Nephron (organoid): ENCODE data around the gene ALAS1.

Source experiments
- H3K27ac Mint-ChIP-seq, 3 experiments: 2 replicates each; pipeline ENCODE4 v1.8.0; 2020; ENCODE audit warnings: mixed read lengths in 3 of 3, mild to moderate bottlenecking in 2 of 3, moderate library complexity in 1 of 3
- H3K27me3 Mint-ChIP-seq: 2 replicates; pipeline ENCODE4 v1.8.0; 2021; ENCODE audit warnings: low read depth, mild to moderate bottlenecking, moderate library complexity, mixed read lengths
- H3K36me3 Mint-ChIP-seq: 2 replicates; pipeline ENCODE4 v1.8.0; 2020; ENCODE audit warnings: low read depth, mixed read lengths
- H3K4me1 Mint-ChIP-seq: 2 replicates; pipeline ENCODE4 v1.8.0; 2020; ENCODE audit warnings: mixed read lengths
- H3K4me3 Mint-ChIP-seq, 3 experiments: 2 replicates each; pipeline ENCODE4 v1.8.0; 2020; ENCODE audit warnings: mild to moderate bottlenecking in 3 of 3, mixed read lengths in 3 of 3, moderate library complexity in 2 of 3
- H3K9me3 Mint-ChIP-seq: 2 replicates; pipeline ENCODE4 v1.8.0; 2020; ENCODE audit warnings: mixed read lengths
- TF ChIP-seq, protein P1 (sequence below), 3 experiments: fragments of 200-600 bp; sonication (generic); IDR thresholded peaks; one replicate each; pipeline ENCODE4 v1.5.0; 2021; ENCODE audit warnings: antibody characterized with exemption in 3 of 3; ENCODE audit not compliant: unreplicated experiment in 3 of 3

ALAS1 gene

DNA sequence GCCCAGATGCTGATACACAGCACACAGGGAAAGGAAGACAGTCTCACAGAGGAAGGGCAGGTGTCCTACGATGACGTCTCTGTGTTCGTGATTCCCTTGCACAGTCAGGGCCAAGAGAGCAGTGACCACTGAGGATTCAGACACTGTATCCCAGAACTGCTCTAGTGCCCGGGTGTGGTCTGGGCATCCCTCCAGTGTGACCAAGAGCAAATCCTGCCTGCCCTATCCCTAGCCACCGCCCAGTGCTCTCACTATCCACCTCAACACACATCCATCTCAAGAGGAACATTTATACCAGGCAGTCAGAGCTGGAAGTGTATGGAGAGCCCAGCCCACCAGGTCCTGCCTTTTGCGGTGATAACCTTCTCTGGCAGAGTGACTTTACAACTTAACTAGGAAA, 51.7 kb downstream of the ALAS1 start:
- H3K4me3 Mint-ChIP-seq = no peak overlapping the region
- TF ChIP-seq, protein P1, sequence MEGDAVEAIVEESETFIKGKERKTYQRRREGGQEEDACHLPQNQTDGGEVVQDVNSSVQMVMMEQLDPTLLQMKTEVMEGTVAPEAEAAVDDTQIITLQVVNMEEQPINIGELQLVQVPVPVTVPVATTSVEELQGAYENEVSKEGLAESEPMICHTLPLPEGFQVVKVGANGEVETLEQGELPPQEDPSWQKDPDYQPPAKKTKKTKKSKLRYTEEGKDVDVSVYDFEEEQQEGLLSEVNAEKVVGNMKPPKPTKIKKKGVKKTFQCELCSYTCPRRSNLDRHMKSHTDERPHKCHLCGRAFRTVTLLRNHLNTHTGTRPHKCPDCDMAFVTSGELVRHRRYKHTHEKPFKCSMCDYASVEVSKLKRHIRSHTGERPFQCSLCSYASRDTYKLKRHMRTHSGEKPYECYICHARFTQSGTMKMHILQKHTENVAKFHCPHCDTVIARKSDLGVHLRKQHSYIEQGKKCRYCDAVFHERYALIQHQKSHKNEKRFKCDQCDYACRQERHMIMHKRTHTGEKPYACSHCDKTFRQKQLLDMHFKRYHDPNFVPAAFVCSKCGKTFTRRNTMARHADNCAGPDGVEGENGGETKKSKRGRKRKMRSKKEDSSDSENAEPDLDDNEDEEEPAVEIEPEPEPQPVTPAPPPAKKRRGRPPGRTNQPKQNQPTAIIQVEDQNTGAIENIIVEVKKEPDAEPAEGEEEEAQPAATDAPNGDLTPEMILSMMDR (IDR thresholded peaks at IDR 0.05; ENCODE audit: unreplicated experiment in 3 of 3) = no peak
- H3K27me3 Mint-ChIP-seq = peaks cover 5% of the 10 kb centered on the region
- H3K27ac Mint-ChIP-seq = peak overlapping the region in 1 of 3 experiments; percentile 8
- no peaks in the 10 kb centered on the region for H3K9me3 Mint-ChIP-seq
- peaks cover 38% of the 10 kb centered on the region for H3K36me3 Mint-ChIP-seq
- no peaks in the 10 kb centered on the region for H3K4me1 Mint-ChIP-seq

DNA sequence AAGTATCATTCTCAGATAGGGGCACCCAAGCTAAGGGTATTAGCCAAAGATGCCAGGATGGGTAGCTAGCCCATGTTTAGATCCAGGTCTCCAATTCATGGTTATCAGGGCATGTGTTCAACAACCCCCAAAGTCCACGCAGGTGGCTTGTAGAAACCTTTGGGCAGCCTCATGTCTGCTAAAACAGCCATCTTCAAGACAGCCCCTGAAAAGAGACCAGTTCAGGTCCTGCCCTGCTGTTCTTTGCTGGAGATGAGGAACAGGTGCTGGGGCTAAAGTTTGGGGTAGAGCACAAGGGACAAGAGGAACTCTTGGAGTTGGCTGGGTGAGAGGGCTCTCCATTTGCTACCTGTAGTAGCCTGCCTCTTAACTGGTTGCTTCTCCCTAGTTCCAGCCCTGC, 52.2 kb downstream of the ALAS1 start:
- peaks cover under 1% of the 10 kb centered on the region for H3K27me3 Mint-ChIP-seq
- no peak overlapping the region for H3K4me3 Mint-ChIP-seq
- no peak overlapping the region for H3K27ac Mint-ChIP-seq
- H3K36me3 Mint-ChIP-seq = peaks cover 40% of the 10 kb centered on the region
- TF ChIP-seq, protein P1 (IDR thresholded peaks at IDR 0.05; ENCODE audit: unreplicated experiment in 3 of 3) = no peak
- H3K4me1 Mint-ChIP-seq = no peaks in the 10 kb centered on the region
- no peaks in the 10 kb centered on the region for H3K9me3 Mint-ChIP-seq

DNA sequence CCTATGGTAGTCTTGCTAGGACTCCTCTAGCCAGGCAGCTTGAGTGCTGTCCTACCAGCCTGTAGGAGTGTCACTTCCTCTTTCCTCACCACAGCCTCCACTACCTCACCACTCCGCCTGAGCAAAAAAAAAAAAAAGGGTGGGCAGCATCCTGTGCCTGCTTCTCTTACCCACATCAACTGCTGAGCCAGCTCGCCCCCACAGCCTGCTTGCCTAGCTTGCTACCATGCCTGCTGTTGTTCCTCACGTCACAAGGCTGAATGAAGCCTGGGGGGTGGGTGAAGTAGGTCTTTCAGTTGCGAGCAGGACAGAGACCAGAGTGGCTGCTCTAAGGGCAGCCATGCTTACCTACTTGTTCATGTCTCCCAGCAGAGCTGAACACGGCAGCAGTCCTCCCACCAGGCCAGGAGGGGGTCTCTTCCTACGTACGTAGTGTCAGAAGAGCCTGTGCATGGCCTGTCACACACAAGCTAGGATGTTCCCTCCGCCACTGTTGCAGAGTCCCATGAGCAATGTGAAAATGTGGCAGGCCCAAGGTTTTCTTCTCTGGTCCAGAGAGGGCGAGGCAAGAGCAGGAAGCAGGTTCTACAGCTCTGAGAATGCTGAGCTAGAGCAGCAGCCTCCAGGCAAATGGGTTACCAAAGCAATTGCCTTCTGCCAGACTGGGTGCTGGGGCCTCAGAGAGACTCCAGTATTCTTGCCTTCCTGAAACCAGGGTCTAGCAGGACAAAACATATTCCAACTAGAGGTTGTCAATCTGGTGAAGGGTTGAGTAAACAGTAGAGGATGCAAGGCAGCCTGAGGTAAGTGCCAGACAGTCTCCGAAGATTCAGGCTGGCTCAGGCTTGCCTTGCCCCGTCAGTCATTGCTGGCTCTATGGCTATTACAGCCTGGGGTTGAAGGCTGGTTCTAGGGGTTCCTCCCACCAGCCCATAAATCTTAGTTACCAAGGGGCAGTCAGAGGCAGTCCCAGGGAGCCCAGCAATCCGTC, 55.6 kb downstream of the ALAS1 start:
- no peaks in the 10 kb centered on the region for H3K4me1 Mint-ChIP-seq
- peaks cover 73% of the 10 kb centered on the region for H3K36me3 Mint-ChIP-seq
- H3K27ac Mint-ChIP-seq = no peak overlapping the region
- TF ChIP-seq, protein P1 (IDR thresholded peaks at IDR 0.05; ENCODE audit: unreplicated experiment in 3 of 3) = no peak
- no peaks in the 10 kb centered on the region for H3K27me3 Mint-ChIP-seq
- H3K9me3 Mint-ChIP-seq = no peaks in the 10 kb centered on the region
- no peak overlapping the region for H3K4me3 Mint-ChIP-seq

DNA sequence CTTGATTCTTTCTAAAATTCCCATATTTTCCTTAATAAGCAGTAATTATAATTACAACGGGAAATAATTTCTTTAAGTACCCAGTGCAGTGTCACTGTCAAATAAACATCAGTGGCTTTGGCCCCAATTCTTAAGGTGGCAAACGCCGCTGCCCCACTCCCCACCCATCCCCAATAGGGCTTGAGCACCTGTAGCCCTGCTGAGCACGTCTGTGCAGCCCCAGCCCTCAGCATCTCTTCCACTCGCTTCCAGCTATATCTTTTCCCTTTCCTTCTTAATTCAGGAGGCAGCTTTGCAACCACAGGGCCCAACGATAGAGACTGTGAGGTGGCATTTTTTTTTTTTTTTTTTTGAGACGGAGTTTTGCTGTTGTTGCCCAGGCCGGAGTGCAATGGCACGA, 56.6 kb downstream of the ALAS1 start:
- Mint-ChIP-seq H3K27me3 (no peaks in the 10 kb centered on the region), H3K9me3 (no peaks in the 10 kb centered on the region), H3K27ac (no peak overlapping the region), H3K4me3 (no peak overlapping the region), H3K4me1 (no peaks in the 10 kb centered on the region), H3K36me3 (peaks cover 80% of the 10 kb centered on the region)
- TF ChIP-seq, protein P1 (IDR thresholded peaks at IDR 0.05; ENCODE audit: unreplicated experiment in 3 of 3) = no peak

DNA sequence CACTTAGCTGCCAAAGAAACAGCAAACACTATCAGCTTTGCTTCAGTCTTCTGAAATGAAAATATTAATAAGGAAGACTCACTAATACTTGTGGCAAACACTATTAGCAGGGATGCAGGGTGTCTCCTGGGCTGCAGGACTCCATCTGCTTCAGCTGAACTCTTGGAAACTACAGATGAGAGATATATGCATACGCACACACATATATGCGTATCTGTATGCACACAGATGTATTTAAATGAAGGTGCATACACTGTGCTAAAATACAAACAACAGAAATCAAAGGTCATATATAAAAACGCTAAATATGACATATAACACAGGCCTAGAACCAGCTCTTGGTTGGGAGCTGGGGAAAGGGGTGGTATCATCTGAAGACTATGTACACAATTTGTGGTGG, 58.2 kb downstream of the ALAS1 start:
- H3K9me3 Mint-ChIP-seq = no peaks in the 10 kb centered on the region
- H3K4me3 Mint-ChIP-seq = no peak overlapping the region
- H3K27me3 Mint-ChIP-seq = no peaks in the 10 kb centered on the region
- H3K27ac Mint-ChIP-seq = no peak overlapping the region
- H3K36me3 Mint-ChIP-seq = peaks cover 86% of the 10 kb centered on the region
- TF ChIP-seq, protein P1 (IDR thresholded peaks at IDR 0.05; ENCODE audit: unreplicated experiment in 3 of 3) = no peak
- no peaks in the 10 kb centered on the region for H3K4me1 Mint-ChIP-seq

DNA sequence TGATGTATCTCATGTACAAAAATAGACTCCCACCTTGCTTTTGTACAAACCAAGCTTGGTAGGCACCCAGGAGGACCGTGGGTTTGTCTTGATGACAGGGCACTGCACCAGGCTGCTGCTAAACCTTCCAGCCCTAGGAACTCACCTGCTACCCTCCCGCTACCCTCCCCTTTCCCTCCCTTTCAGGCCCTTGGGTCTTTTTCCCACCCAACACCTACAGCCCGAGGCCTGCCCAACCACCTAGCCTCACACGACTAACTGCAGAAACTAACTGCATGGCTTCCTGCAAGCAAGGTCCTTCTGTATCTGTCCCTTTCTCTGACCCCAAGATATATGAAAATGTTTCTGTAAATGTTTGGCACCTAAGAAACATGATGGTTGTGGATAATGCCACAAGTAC, 58.7 kb downstream of the ALAS1 start:
- no peaks in the 10 kb centered on the region for H3K4me1 Mint-ChIP-seq
- H3K4me3 Mint-ChIP-seq = no peak overlapping the region
- H3K9me3 Mint-ChIP-seq = no peaks in the 10 kb centered on the region
- no peaks in the 10 kb centered on the region for H3K27me3 Mint-ChIP-seq
- TF ChIP-seq, protein P1 (IDR thresholded peaks at IDR 0.05; ENCODE audit: unreplicated experiment in 3 of 3) = no peak
- H3K27ac Mint-ChIP-seq = no peak overlapping the region
- peaks cover 90% of the 10 kb centered on the region for H3K36me3 Mint-ChIP-seq
